Measurements from ENCODE around the gene HACD1. TPM values are rescaled to one million over a fixed set of nuclear protein-coding genes. Genes with fewer than 3 reads are reported as not detected.
A peak's percentile ranks its signal among the peaks of the same experiment; 100 is the strongest.

Gene HACD1
- total and polyA plus RNA-seq, 2 donors (not counting 3 experiments of a cell fraction or from before 2014, with no cell fraction given), result 17.4 to 25.2 TPM

DNA sequence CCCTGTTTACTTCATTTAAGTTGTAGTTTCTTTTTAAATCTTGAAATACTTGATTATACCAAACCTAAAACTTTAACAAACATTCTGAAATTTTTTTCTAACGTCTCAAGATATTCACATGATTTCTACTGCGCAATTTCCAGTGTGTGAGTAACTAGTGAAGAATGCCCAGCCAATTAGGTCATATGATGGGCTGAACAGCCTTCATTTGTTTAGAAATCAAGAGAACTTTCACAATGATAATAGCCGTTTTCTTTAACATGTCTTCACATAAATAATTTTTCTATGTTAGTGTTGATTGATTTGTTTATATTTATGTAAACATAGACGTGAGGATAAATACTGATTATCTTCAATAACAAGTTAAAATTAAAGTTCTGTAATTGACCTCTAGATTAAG is 48.6 kb upstream of the HACD1 start:
- TF ChIP-seq JUN (IDR thresholded peaks at IDR 0.05; ENCODE audit: borderline replicate concordance, insufficient read depth, insufficient read length, low read depth) (peak; percentile 61), EZH2 (IDR thresholded peaks at IDR 0.05; ENCODE audit: borderline replicate concordance, low read depth, low read length, severe bottlenecking) (no peak), GATA2 (IDR thresholded peaks at IDR 0.05; ENCODE audit: insufficient read depth, insufficient read length, low read depth, low read length) (no peak), FOS (IDR thresholded peaks at IDR 0.05; ENCODE audit: borderline replicate concordance, insufficient read depth, low read length) (peak; percentile 11), POLR2A (IDR thresholded peaks at IDR 0.05; ENCODE audit: low read depth, low read length) (no peak)
- TF ChIP-seq, protein P1, sequence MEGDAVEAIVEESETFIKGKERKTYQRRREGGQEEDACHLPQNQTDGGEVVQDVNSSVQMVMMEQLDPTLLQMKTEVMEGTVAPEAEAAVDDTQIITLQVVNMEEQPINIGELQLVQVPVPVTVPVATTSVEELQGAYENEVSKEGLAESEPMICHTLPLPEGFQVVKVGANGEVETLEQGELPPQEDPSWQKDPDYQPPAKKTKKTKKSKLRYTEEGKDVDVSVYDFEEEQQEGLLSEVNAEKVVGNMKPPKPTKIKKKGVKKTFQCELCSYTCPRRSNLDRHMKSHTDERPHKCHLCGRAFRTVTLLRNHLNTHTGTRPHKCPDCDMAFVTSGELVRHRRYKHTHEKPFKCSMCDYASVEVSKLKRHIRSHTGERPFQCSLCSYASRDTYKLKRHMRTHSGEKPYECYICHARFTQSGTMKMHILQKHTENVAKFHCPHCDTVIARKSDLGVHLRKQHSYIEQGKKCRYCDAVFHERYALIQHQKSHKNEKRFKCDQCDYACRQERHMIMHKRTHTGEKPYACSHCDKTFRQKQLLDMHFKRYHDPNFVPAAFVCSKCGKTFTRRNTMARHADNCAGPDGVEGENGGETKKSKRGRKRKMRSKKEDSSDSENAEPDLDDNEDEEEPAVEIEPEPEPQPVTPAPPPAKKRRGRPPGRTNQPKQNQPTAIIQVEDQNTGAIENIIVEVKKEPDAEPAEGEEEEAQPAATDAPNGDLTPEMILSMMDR (IDR thresholded peaks at IDR 0.05; ENCODE audit: extremely low read depth in 1 of 2, insufficient read depth in 1 of 2, low read depth in 1 of 2, low read length in 2 of 2), result no peak
- TF ChIP-seq, protein P2, sequence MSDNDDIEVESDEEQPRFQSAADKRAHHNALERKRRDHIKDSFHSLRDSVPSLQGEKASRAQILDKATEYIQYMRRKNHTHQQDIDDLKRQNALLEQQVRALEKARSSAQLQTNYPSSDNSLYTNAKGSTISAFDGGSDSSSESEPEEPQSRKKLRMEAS (IDR thresholded peaks at IDR 0.05; ENCODE audit: insufficient read depth, insufficient read length), result no peak
- Histone ChIP-seq H3K9me1 (replicated peaks; ENCODE audit: control insufficient read depth, extremely low read depth, insufficient read depth, low read length) (no peaks in the 10 kb centered on the region), H2AFZ (ENCODE audit: low read depth, low read length) (no peak overlapping the region), H3K79me2 (ENCODE audit: control insufficient read depth, insufficient read depth, low read length) (peaks cover 32% of the 10 kb centered on the region), H3K9me3 (replicated peaks; ENCODE audit: control insufficient read depth, insufficient read depth, low read length) (no peaks in the 10 kb centered on the region), H3K4me2 (ENCODE audit: insufficient read depth, low read length) (peak overlapping the region; percentile 21), H4K20me1 (replicated peaks; ENCODE audit: control insufficient read depth, extremely low read depth, insufficient read depth, low read length) (no peaks in the 10 kb centered on the region), H3K27ac (ENCODE audit: insufficient read depth, low read depth, low read length) (peak overlapping the region; percentile 67), H3K4me1 (ENCODE audit: control insufficient read depth, extremely low read depth, insufficient read depth, low read length) (peaks cover 12% of the 10 kb centered on the region), H3K36me3 (ENCODE audit: control insufficient read depth in 2 of 2, extremely low read depth in 1 of 2, insufficient read depth in 2 of 2, low read length in 2 of 2) (peaks cover 0 to 2% of the 10 kb centered on the region in 2 experiments), H3K27me3 (ENCODE audit: control insufficient read depth in 2 of 2, insufficient read depth in 2 of 2, low read length in 2 of 2) (no peaks in the 10 kb centered on the region), H3K4me3 (replicated peaks in 1 of 3; ENCODE audit: insufficient read depth in 1 of 3, low read depth in 1 of 3, low read length in 3 of 3) (no peak overlapping the region), H3K9ac (replicated peaks; ENCODE audit: extremely low read depth, insufficient read depth, low read length) (peak overlapping the region; percentile 45)
- DNase-seq (ENCODE audit: low read depth, low spot score) (peak; percentile 76), FAIRE-seq (peak; percentile 73)
- dilution Hi-C loops (cut with MboI; ENCODE audit: extremely low pct_ligation_motif_present, low sequenced_read_pairs) (no loop called here), intact Hi-C loops (cut with micrococcal nuclease) (loop anchor here (1.0 kb wide), 1 partner anchor 21 kb away; the partner anchor contains the start of gene STAM)
- ChIA-PET POLR2A (interaction anchor here (0.7 kb wide), 1 partner anchor 117 kb away, joined by 7 read pairs; no protein-coding TSS in a partner anchor), CTCF (no interaction called here)
- no TSS peak for BruUV-seq (replicated peaks)

Data from endothelial cell of umbilical vein (primary cell).